Measurements from ENCODE around the gene ATXN7L3B.
"Not testable (repeated sequence)": the region's sequence is repeated elsewhere in the genome, so short reads cannot be mapped to it uniquely, and the experiment has no call there.

Gene ATXN7L3B, protein sequence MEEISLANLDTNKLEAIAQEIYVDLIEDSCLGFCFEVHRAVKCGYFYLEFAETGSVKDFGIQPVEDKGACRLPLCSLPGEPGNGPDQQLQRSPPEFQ

DNA sequence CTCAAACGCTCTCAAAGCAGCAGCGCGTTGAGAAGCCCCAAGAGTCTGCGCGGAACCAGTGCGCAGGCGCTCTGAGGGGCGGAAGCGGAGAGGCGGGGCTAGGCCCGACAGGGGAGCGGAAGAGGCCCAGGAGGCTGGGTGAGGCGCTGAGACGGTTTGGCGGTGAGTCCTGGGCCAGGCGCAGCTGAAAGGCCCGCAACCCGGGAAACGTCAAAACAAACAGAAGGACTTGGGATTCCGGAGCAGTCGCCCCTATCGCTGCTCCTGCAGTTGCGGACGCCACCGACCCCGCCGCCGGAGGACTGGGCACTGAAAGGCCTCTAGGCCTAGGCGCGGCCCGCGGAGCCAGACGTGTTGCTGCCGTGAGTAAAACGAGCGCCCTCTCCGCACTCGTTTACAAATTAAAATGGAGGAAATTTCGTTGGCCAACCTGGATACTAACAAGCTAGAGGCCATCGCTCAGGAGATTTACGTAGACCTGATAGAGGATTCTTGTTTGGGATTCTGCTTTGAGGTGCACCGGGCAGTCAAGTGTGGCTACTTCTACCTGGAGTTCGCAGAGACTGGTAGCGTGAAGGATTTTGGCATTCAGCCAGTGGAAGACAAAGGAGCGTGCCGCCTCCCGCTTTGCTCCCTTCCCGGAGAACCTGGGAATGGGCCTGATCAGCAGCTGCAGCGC is at the start of gene ATXN7L3B:
Gene ATXN7L3B, plus strand, starts transcription at position 129 of the 679 bp plus-strand sequence. Its CDS starts 278 bp downstream, at position 407.
- peak; percentile 86 to 91 for DNase-seq (ENCODE audit: low read depth in 2 of 2)

- no peak for DNase-seq (ENCODE audit: low read depth in 2 of 2)
Observed at GRCh38 chr12:74488134-74488533, 49.5 kb upstream of the ATXN7L3B start.

DNA sequence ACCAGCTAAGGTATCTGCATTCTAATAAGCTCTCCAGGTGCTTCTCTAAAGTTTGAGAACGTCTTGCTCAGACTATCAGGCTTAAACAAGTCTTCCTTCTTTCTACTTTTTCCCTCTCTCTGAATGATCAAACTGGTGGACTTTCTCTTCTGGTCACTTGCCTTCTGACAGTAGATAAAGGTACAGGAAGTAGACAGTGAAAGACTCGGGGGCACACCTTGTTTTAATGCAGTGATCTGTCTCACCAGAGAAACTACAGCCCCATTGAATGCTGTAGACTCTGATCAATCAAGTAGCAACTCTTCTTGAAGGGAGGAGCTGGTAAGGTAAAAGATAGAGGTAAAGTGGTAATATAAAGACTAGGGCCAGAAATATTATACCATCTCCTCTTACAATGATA is 48.1 kb upstream of the ATXN7L3B start:
- DNase-seq (ENCODE audit: low read depth in 2 of 2) = no peak

DNA sequence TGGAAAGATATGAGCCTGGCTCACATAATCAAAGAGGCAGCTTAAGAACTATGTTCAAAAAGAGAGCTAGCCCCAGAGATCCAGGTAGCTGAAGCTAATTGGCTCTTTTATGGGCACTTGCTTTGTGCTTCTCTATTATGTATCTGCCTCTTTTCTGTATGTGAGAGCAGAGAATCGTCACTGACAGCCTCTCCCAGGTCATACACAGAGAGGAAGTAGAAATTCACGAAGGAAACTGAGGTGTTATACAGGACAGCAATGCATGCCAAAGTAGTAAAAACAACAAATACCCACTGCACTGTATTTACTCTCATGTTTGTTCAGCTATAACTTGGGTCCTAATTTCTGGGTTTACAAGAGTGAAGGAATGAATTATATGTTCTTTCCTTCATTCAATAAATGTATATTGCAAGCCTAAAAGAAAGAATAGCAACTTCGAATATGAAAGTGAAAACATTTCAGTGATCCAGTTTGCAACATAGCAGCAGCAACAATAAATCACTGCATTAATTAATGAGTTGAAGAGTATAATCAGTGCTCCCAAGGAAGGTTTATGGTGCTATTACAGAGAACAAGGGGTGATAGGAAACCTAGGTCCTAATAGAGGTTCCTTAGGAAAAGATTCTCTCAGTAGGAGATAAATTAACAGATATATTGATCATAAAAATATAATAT is 47.1 kb upstream of the ATXN7L3B start:
- DNase-seq (ENCODE audit: low read depth in 2 of 2) = no peak

DNA sequence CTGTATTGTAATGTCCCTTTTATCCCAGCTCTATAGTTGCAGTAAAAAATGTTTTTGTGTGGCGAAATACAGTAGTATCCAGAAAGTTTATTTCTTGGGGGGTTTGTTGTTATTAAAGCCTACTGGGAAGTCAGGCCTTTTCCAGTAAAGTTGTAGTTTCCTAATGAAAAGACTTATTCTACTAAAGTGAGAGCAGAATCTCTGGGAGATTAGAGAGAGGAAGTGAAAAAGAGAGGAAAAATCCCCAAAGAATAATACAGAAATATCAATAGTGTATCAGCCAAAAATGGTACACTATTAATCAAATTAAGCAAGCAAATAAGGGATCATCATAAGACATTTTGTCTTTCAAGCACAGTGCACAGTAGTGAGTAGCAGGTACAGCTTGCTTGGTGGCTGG is 46.3 kb upstream of the ATXN7L3B start:
- no peak for DNase-seq (ENCODE audit: low read depth in 2 of 2)

GRCh38 chr12:74499192-74499591 is 38.4 kb upstream of the ATXN7L3B start:
- DNase-seq (ENCODE audit: low read depth in 2 of 2) = no peak

DNA sequence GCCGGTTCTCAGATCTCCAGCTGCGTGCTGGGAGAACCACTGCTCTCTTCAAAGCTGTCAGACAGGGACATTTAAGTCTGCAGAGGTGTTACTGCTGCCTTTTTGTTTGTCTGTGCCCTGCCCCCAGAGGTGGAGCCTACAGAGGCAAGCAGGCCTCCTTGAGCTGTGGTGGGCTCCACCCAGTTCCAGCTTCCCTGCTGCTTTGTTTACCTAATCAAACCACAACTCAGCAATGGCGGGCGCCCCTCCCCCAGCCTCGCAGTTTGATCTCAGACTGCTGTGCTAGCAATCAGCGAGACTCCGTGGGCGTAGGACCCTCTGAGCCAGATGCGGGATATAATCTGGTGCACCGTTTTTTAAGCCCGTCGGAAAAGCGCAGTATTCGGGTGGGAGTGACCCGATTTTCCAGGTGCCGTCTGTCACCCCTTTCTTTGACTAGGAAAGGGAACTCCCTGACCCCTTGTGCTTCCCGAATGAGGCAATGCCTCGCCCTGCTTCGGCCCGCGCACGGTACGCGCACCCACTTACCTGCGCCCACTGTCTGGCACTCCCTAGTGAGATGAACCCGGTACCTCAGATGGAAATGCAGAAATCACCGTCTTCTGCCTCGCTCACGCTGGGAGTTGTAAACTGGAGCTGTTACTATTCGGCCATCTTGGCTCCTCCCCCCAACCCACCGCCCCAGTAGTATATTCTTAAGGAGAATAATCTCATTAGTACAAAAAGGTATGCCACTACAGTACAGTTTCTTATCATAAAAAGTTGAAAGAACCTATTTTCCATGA is 28.6 kb upstream of the ATXN7L3B start:
- DNase-seq (ENCODE audit: low read depth in 2 of 2) = not testable (repeated sequence)

- no peak for DNase-seq (ENCODE audit: low read depth in 2 of 2)
Observed at GRCh38 chr12:74509886-74510285, 27.7 kb upstream of the ATXN7L3B start.

DNA sequence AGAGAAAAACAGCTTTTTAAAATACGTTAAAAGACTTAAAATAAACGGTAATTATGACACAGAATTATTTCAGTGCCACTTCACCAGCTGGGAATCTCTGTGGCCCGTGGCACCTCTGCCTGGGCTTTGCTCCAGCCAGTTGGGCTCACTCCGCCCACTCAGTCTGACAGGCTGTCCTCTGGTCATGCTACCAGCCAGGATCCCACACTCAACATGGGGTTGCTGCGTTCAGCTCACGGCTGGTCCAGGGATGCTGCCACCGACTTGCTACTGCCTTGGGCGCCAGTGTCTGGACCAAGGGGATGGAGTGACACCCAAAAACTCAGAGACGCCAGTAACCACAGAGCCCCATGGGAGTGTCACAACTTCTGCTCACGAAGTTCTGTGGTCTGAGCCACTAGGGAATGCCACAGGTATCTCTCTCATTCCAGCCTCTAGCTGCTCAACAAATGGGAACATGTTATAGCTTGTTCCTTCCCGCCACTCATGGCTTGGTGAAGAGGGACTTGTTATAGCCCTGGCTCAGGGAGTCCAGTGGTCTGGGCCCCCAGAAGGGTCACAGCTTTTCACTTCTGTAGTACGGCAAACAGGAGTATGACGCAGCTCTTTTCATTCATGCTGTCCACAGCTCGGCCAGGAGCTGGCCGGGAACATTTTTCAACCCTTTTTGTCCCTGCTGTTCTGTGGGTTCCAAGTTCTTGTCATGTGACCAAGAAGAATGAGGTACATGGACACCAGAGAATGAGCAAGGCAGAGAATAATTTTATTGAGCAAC is 23.4 kb upstream of the ATXN7L3B start:
- DNase-seq (ENCODE audit: low read depth in 2 of 2) = no peak

DNA sequence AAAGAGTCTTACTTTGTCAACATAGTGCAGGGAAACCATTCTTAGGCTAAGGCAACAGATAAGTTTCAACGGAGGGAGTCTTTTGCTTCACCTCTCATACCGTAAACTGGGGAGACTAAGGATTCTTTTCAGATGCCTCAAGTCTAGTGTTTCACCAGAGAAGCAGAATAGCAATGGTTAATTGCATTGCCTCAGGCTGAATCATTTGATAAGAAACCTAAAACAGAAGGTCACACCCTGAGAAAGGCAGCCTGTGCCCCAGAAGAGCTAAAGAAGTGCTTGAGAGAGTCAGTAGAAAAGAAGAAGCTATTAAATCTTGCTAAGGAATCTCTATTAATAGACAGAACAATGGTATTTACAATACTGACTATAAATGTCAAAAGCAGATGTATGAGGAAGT is 21.8 kb upstream of the ATXN7L3B start:
- DNase-seq (ENCODE audit: low read depth in 2 of 2) = no peak

GRCh38 chr12:74526535-74526934 is 11.1 kb upstream of the ATXN7L3B start:
- no peak for DNase-seq (ENCODE audit: low read depth in 2 of 2)

DNA sequence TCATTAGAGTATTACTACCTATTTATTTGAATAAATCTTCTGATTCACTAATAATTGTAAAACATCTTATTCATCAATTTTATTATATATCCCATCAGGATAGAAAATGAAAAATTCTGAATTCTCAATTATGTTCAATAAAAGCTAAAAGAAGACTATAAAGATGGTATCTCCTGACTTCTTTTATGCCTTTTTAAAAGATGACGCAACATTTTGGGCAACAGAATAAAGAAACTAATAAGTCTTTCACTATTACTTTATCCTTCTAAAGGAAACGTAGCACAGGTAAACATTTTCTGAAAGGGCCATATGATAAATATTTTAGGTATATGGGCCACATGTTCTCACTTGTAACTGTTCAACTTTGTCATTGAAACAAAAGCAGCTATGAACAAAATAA is 10.1 kb upstream of the ATXN7L3B start:
- DNase-seq (ENCODE audit: low read depth in 2 of 2) = no peak

- no peak for DNase-seq (ENCODE audit: low read depth in 2 of 2)
Observed at GRCh38 chr12:74530676-74531075, 7.0 kb upstream of the ATXN7L3B start.

DNA sequence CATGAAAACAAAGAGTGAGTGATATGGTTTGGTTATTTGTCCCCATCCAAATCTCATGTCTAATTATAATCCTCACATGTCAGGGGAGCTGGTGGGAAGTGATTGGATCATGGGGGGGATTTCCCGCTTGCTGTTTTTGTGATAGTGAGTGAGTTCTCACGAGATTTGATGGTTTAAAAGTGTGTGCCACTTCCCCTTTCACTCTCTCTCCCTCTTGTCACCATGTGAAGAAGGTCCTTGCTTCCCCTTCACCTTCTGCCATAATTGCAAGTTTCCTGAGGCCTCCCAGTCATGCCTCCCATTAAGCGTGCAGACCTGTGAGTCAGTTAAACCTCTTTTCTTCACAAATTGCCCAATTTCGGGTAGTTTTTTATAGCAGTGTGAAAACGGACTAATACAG is 2.1 kb upstream of the ATXN7L3B start:
- DNase-seq (ENCODE audit: low read depth in 2 of 2) = no peak

DNA sequence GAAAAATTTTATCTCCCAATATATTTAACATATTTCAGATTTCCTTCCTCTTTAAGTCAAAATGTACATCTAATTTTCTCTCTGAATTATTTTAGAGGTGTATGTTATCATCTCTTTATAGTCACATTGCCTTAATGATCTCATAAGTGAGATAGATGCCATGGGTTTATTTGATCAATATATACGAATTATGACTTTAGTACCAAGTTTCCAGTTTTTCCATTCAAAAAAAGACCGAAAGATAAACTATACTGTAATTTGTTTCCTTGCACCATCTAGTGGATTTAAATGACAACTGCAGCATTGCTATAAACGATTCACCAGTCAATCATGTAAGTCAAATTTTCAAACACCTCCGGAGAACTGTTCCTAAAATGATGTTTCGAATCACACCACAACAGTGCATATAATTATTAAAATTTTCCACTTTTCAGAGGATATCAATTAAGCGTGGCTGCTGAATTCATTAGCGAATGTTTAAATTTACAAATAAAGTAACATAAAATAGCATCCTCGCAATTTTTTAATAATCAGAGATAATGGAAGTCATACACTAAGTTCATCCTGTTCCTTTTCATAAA is 419 bp upstream of the ATXN7L3B start:
- no peak for DNase-seq (ENCODE audit: low read depth in 2 of 2)

GRCh38 chr12:74538491-74539258 is 1.0 kb downstream of the ATXN7L3B start:
- no peak for DNase-seq (ENCODE audit: low read depth in 2 of 2)

- no peak for DNase-seq (ENCODE audit: low read depth in 2 of 2)
Observed at GRCh38 chr12:74539261-74539660, 1.6 kb downstream of the ATXN7L3B start.

DNA sequence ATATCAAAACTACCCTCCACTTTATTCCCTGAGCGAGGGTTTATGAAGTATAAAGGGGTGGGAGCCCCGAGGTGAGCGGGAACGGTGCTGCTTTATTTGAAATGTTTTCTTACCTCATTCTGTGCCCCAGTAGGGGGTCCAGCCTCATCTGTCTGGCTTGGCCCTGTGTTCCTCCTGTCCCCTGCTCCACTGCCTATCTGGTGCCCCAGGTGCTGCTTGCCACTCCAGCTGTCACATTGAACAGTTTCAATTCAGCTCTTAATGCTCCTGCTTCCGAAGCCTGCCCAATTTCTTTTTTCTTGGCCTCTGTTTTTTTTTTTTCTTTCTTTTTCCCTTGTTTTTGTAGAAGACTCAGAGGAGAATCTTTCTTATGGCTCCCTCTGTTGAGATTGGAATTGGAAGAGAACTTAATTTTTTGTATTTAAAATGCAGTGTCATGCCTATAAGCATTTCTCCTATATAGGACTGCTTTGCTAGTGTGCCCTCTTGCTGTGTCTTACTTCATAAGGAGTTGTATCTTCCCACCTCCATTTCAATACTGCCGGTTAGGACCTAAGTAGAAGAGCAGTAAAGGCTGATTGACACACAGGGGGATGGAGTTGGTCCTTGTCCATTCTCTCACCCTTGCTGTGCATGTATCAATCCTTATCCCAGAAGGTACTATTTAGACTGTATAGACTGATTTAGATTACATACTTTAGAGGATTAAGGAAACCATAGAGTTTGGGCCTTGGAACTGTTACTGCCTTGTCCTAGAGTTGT is 2.3 kb downstream of the ATXN7L3B start:
- no peak for DNase-seq (ENCODE audit: low read depth in 2 of 2)

DNA sequence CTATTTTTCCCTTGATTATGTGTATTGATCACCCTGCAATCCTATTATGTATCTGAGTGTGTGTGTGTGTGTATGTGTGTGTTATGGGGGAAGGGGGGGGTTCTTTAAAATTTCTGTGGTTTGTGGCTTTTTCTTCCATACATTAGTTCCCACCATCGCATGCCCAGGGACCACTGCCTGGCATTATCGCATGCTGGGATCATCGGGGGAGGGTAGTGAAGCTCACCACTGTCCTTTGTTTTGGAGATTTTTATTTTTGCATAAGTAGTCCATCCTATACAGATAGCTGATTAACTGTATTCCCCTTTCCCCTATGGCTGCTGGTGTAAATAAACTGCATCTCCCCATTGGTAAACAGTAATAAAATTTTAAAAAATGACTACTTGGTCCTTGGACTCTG is 3.4 kb downstream of the ATXN7L3B start:
- no peak for DNase-seq (ENCODE audit: low read depth in 2 of 2)

GRCh38 chr12:74547249-74547648 is 9.6 kb downstream of the ATXN7L3B start:
- no peak for DNase-seq (ENCODE audit: low read depth in 2 of 2)
